Measurements from ENCODE around the gene TAOK1. TPM values are rescaled to one million over a fixed set of nuclear protein-coding genes. Genes with fewer than 3 reads are reported as not detected.

The TAOK1 gene
- total and polyA plus RNA-seq, 2 experiments from 2014 or later, result 5.8 to 43.1 TPM

DNA sequence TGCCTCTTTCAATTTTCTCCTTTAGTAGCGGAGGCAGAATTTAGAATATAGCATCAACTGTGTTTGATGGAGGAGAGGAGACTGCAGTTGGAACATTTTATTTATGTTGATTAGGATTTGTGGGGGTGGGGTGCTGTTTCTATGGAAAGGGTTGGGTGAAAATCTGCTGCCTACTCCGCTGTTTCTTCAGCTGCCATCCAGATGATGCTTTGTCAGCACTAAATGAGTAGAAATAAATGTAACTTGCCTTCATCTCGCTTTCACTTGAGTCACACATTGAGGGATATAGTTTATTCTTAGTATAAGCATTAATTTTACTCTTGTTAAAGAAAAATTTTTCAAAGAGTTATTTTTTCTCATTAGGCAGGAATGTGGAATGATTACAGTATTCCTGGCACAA is 134.5 kb downstream of the TAOK1 start:
- no peaks in the 10 kb centered on the region for H3K27me3 ChIP-seq
- no peaks in the 10 kb centered on the region for H3K4me1 ChIP-seq (ENCODE audit: low read depth)
- peaks cover 43% of the 10 kb centered on the region for H3K36me3 ChIP-seq
- TF ChIP-seq, protein P1, sequence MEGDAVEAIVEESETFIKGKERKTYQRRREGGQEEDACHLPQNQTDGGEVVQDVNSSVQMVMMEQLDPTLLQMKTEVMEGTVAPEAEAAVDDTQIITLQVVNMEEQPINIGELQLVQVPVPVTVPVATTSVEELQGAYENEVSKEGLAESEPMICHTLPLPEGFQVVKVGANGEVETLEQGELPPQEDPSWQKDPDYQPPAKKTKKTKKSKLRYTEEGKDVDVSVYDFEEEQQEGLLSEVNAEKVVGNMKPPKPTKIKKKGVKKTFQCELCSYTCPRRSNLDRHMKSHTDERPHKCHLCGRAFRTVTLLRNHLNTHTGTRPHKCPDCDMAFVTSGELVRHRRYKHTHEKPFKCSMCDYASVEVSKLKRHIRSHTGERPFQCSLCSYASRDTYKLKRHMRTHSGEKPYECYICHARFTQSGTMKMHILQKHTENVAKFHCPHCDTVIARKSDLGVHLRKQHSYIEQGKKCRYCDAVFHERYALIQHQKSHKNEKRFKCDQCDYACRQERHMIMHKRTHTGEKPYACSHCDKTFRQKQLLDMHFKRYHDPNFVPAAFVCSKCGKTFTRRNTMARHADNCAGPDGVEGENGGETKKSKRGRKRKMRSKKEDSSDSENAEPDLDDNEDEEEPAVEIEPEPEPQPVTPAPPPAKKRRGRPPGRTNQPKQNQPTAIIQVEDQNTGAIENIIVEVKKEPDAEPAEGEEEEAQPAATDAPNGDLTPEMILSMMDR (IDR thresholded peaks at IDR 0.05; ENCODE audit: low read depth, low read length), result no peak
- no peak for DNase-seq (ENCODE audit: low read depth in 1 of 2, low spot score in 1 of 2)
- no peak overlapping the region for H3K27ac ChIP-seq
- H3K4me3 ChIP-seq, result no peak overlapping the region
- no peaks in the 10 kb centered on the region for H3K9me3 ChIP-seq (ENCODE audit: low read depth)

DNA sequence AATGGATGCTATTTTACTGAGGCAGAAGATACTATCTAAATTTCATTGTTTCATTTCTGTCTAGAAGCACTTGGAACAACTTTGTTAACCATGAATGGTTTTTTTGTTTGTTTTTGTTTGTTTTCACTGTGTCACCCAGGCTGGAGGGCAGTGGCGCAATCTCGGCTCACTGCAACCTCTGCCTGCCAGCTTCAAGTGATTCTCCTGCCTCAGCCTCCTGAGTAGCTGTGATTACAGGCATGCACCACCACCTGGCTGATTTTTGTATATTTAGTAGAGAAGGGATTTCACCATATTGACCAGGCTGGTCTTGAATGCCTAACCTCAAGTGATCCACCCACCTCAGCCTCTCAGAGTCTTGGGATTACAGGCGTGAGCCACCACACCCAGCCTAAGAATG is 136.2 kb downstream of the TAOK1 start:
- TF ChIP-seq, protein P1 (IDR thresholded peaks at IDR 0.05; ENCODE audit: low read depth, low read length), result no peak
- H3K27ac ChIP-seq, result no peak overlapping the region
- peaks cover 52% of the 10 kb centered on the region for H3K36me3 ChIP-seq
- H3K4me1 ChIP-seq (ENCODE audit: low read depth), result no peaks in the 10 kb centered on the region
- DNase-seq (ENCODE audit: low read depth in 1 of 2, low spot score in 1 of 2), result peak in 1 of 2 donors; percentile 1
- H3K9me3 ChIP-seq (ENCODE audit: low read depth), result no peaks in the 10 kb centered on the region
- H3K4me3 ChIP-seq, result no peak overlapping the region
- no peaks in the 10 kb centered on the region for H3K27me3 ChIP-seq

DNA sequence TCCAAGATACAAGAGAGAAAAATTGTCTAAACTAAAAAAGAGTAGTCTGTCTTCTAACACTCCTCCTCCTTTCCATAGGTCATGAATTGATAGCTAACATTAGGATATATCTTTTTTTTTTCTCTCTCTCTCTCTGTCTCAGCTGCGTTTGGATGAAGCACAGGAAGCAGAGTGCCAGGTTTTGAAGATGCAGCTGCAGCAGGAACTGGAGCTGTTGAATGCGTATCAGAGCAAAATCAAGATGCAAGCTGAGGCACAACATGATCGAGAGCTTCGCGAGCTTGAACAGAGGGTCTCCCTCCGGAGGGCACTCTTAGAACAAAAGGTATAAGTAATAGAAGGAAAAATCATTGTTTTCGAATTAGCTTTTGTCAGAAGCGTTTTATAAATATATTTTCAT is 143.8 kb downstream of the TAOK1 start:
- TF ChIP-seq, protein P1 (IDR thresholded peaks at IDR 0.05; ENCODE audit: low read depth, low read length), result no peak
- Histone ChIP-seq H3K36me3 (peaks cover 53% of the 10 kb centered on the region), H3K4me3 (no peak overlapping the region), H3K27ac (no peak overlapping the region), H3K4me1 (ENCODE audit: low read depth) (no peaks in the 10 kb centered on the region), H3K27me3 (no peaks in the 10 kb centered on the region), H3K9me3 (ENCODE audit: low read depth) (no peaks in the 10 kb centered on the region)
- DNase-seq (ENCODE audit: low read depth in 1 of 2, low spot score in 1 of 2), result no peak

DNA sequence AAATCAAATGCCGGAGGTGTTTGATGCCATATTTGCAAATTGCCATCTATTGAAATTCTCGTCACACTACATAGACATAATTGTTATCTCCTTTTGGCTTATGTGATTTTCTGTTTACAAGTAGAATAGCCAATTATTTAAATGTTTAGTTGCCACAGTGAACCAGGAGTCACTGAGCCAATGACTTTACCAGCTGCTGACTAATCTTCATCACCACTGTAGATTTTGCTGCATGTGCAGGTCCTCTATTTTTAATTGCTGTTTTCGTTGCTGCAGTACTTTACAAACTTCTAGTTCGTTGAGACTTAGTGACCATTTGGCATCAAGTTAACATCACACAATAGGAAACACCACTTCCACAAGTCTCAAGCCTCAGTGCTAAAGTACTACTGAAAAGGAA is 153.9 kb downstream of the TAOK1 start:
- no peaks in the 10 kb centered on the region for H3K27me3 ChIP-seq
- TF ChIP-seq, protein P1 (IDR thresholded peaks at IDR 0.05; ENCODE audit: low read depth, low read length), result no peak

DNA sequence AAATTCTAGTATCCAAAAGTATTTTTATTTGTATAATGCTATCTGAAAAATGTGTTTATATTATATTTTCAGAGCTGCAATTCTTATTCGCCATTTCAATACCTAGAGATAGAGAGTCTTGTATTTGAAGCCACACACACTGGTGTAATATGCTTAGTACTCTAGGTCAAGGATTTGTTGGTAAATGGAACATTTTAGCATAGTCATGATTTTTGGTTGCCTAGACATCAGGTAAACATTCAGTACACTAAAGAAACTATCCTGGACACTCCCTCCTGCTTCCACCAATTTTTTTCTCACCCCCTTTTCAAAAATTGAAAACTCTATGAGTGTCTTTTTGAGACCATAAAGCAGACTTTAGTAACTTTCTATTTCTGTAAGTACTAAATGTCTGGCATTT is 155.9 kb downstream of the TAOK1 start:
- DNase-seq (ENCODE audit: low read depth in 1 of 2, low spot score in 1 of 2), result no peak
- Histone ChIP-seq H3K4me1 (ENCODE audit: low read depth) (no peaks in the 10 kb centered on the region), H3K36me3 (peaks cover 26% of the 10 kb centered on the region)

More for the DNA sequence above, 153.9 kb downstream of the TAOK1 start:
- H3K4me1 ChIP-seq (ENCODE audit: low read depth), result no peaks in the 10 kb centered on the region
- no peaks in the 10 kb centered on the region for H3K9me3 ChIP-seq (ENCODE audit: low read depth)
- peaks cover 27% of the 10 kb centered on the region for H3K36me3 ChIP-seq
- H3K27ac ChIP-seq, result no peak overlapping the region
- no peak for DNase-seq (ENCODE audit: low read depth in 1 of 2, low spot score in 1 of 2)
- no peak overlapping the region for H3K4me3 ChIP-seq

More for the DNA sequence above, 155.9 kb downstream of the TAOK1 start:
- H3K4me3 ChIP-seq, result no peak overlapping the region
- H3K9me3 ChIP-seq (ENCODE audit: low read depth), result no peaks in the 10 kb centered on the region
- no peak overlapping the region for H3K27ac ChIP-seq
- TF ChIP-seq, protein P1 (IDR thresholded peaks at IDR 0.05; ENCODE audit: low read depth, low read length), result no peak
- H3K27me3 ChIP-seq, result no peaks in the 10 kb centered on the region

Measured in cardiac muscle cell (in vitro differentiated cells and primary cell).